HCT116 (cell line): ENCODE data around the gene RWDD4. TPM values are rescaled to one million over a fixed set of nuclear protein-coding genes. Genes with fewer than 3 reads are reported as not detected.

ENCODE experiments used
- ATAC-seq: fragments of 200-7000 bp; cut with Tn5 transposase; 2 replicates; pipeline ENCODE4 v1.9.1; 2020; ENCODE audit warnings: mild to moderate bottlenecking, moderate library complexity
- BruUV-seq: library from RNA; stranded (reverse); fragments of 400-500 nt; replicated peaks from 2 replicates; lab custom pipeline; 2021; lab: Mats Ljungman, UMichigan
- CTCF ChIA-PET: fragments of 300-600 bp; sonication (Branson Sonifier 250); formaldehyde crosslinking; loops from one replicate; lab custom pipeline; 2021; ENCODE audit warnings: antibody characterized with exemption; lab: Charles Lee
- POLR2A ChIA-PET: fragments of 300-600, 350-600 bp; sonication (Branson Sonifier 250); formaldehyde crosslinking; loops from one replicate; lab custom pipeline; 2021; ENCODE audit warnings: antibody characterized with exemption; lab: Charles Lee
- RAD21 ChIA-PET, 2 experiments: fragments of 300-600 bp; sonication (Branson Sonifier 250); formaldehyde crosslinking; loops; one replicate each; lab custom pipeline; 2023; ENCODE audit warnings: low total read pairs in 2 of 2; ENCODE audit not compliant: uncharacterized antibody in 2 of 2, unreplicated experiment in 2 of 2, low non-redundant PET in 1 of 2; lab: Charles Lee
- DNase-seq: peaks from one replicate; pipeline ENCODE4 v3.0.0-alpha.2; 2010; ENCODE audit warnings: low read depth, low spot score
- H2AFZ ChIP-seq: fragments of 200-600 bp; shearing (Covaris generic), sonication (generic); 2 replicates; pipeline ENCODE4 v1.6.1; 2017; ENCODE audit warnings: low read depth, mixed run types, mixed read lengths, antibody characterized with exemption, low read length; ENCODE audit not compliant: poor library complexity, severe bottlenecking
- H3K27ac ChIP-seq: 2 replicates; pipeline ENCODE4 v1.5.1; 2012; ENCODE audit warnings: low read depth, low read length
- H3K27me3 ChIP-seq: fragments of 200-600 bp; sonication (generic); 2 replicates; pipeline ENCODE4 v1.6.1; 2016; ENCODE audit warnings: mixed run types, low read length, mixed read lengths; ENCODE audit not compliant: insufficient read depth
- H3K36me3 ChIP-seq, 2 experiments: fragments of 200-500 bp in 1 of 2; fragments of 200-600 bp in 1 of 2; sonication (Bioruptor generic) in 1 of 2; sonication (generic) in 1 of 2; 2 replicates each; pipeline versions ENCODE4 v1.5.1 to v1.6.1; 2014 to 2016; ENCODE audit warnings: low read length in 2 of 2, inconsistent platforms in 1 of 2, mixed read lengths in 1 of 2, mixed run types in 1 of 2; ENCODE audit not compliant: insufficient read depth in 2 of 2, control insufficient read depth in 1 of 2
- H3K4me1 ChIP-seq, 2 experiments: fragments of 200-600 bp in 1 of 2; sonication (generic) in 1 of 2; 2 replicates each; pipeline versions ENCODE4 v1.5.1 to v1.6.1; 2012 to 2017; ENCODE audit warnings: low read length in 2 of 2, inconsistent platforms in 1 of 2, mild to moderate bottlenecking in 1 of 2, mixed read lengths in 1 of 2, mixed run types in 1 of 2, moderate library complexity in 1 of 2; ENCODE audit not compliant: insufficient read depth in 2 of 2, control insufficient read depth in 1 of 2
- H3K4me2 ChIP-seq: fragments of 200-600 bp; sonication (generic); 2 replicates; pipeline ENCODE4 v1.6.1; 2017; ENCODE audit warnings: mixed run types, low read length, mixed read lengths
- H3K4me3 ChIP-seq, 2 experiments: fragments of 200-600 bp in 1 of 2; sonication (generic) in 1 of 2; replicated peaks in 1 of 2; 2 replicates each; pipeline ENCODE4 v1.5.1; 2011 to 2016; ENCODE audit warnings: low read length in 2 of 2, control low read depth in 1 of 2, low read depth in 1 of 2, mild to moderate bottlenecking in 1 of 2, mixed read lengths in 1 of 2, mixed run types in 1 of 2
- H3K79me2 ChIP-seq: fragments of 200-600 bp; sonication (generic); 2 replicates; pipeline ENCODE4 v1.6.1; 2017; ENCODE audit warnings: mild to moderate bottlenecking, mixed run types, low read length, moderate library complexity, mixed read lengths; ENCODE audit not compliant: insufficient read depth
- H3K9ac ChIP-seq: fragments of 200-600 bp; sonication (generic); 2 replicates; pipeline ENCODE4 v1.6.1; 2016; ENCODE audit warnings: low read length, mixed read lengths
- H3K9me2 ChIP-seq: fragments of 200-600 bp; sonication (generic), shearing (Covaris generic); 2 replicates; pipeline ENCODE4 v1.6.1; 2017; ENCODE audit warnings: mixed run types, mild to moderate bottlenecking, moderate library complexity; ENCODE audit not compliant: insufficient read depth
- H3K9me3 ChIP-seq, 2 experiments: fragments of 200-500 bp in 1 of 2; fragments of 200-600 bp in 1 of 2; sonication (Bioruptor generic) in 1 of 2; sonication (generic) in 1 of 2; 2 replicates each; pipeline ENCODE4 v1.6.1; 2014 to 2017; ENCODE audit warnings: low read length in 2 of 2, mixed read lengths in 2 of 2, inconsistent platforms in 1 of 2, low read depth in 1 of 2, mild to moderate bottlenecking in 1 of 2, mixed run types in 1 of 2, moderate library complexity in 1 of 2; ENCODE audit not compliant: control insufficient read depth in 1 of 2, insufficient read depth in 1 of 2
- H4K20me1 ChIP-seq: fragments of 200-600 bp; sonication (generic), shearing (Covaris generic); 2 replicates; pipeline ENCODE4 v1.6.1; 2017; ENCODE audit warnings: mixed run types, mild to moderate bottlenecking, moderate library complexity; ENCODE audit not compliant: insufficient read depth
- CBX3 ChIP-seq: IDR thresholded peaks from 2 replicates; pipeline ENCODE4 v1.6.1; 2012; ENCODE audit warnings: low read depth
- EGR1 ChIP-seq: IDR thresholded peaks from 2 replicates; pipeline ENCODE4 v1.6.1; 2012; ENCODE audit warnings: low read depth
- ELF1 ChIP-seq: IDR thresholded peaks from 2 replicates; pipeline ENCODE4 v1.6.1; 2012; ENCODE audit warnings: low read depth, borderline replicate concordance
- EZH2phosphoT487 ChIP-seq: fragments of 200-600 bp; IDR thresholded peaks from 2 replicates; pipeline ENCODE4 v1.6.1; 2018; ENCODE audit warnings: antibody characterized with exemption, borderline replicate concordance
- FOSL1 ChIP-seq: IDR thresholded peaks from 2 replicates; pipeline ENCODE4 v1.6.1; 2012; ENCODE audit warnings: low read depth
- JUND ChIP-seq: IDR thresholded peaks from 2 replicates; pipeline ENCODE4 v1.6.1; 2012
- POLR2A ChIP-seq: IDR thresholded peaks from 2 replicates; pipeline ENCODE4 v1.7.0; 2011; ENCODE audit warnings: borderline replicate concordance; ENCODE audit not compliant: insufficient read depth, insufficient read length; ENCODE audit errors: extremely low read depth
- RAD21 ChIP-seq: IDR thresholded peaks from 2 replicates; pipeline ENCODE4 v1.6.1; 2012; ENCODE audit warnings: low read depth, mild to moderate bottlenecking
- SP1 ChIP-seq: IDR thresholded peaks from 2 replicates; pipeline ENCODE4 v1.6.1; 2012; ENCODE audit warnings: low read depth
- TCF7L2 ChIP-seq: IDR thresholded peaks from 2 replicates; pipeline ENCODE4 v1.7.0; 2011; ENCODE audit warnings: borderline replicate concordance, inconsistent platforms; ENCODE audit not compliant: insufficient read depth, insufficient read length; ENCODE audit errors: extremely low read depth
- ZNF274 ChIP-seq: fragments of 200-500 bp; sonication (Bioruptor generic); IDR thresholded peaks from 2 replicates; pipeline ENCODE4 v1.6.1; 2014; ENCODE audit warnings: mild to moderate bottlenecking, low read depth, low read length, inconsistent platforms
- intact Hi-C: fragments of 100-400 bp; cut with micrococcal nuclease; formaldehyde crosslinking; loops from 2 replicates; pipeline ENCODE4 v1.10.0; 2022
- total RNA-seq: library from RNA; stranded (reverse); gene quantifications from one replicate; pipeline ENCODE4 v1.2.1, GENCODE V29; 2021; ENCODE audit not compliant: unreplicated experiment
- TF ChIP-seq, protein P1 (sequence below): IDR thresholded peaks from 2 replicates; pipeline ENCODE4 v1.6.1; 2012; ENCODE audit warnings: low read depth
- TF ChIP-seq, protein P2 (sequence below), 3 experiments: fragments of 200-600 bp in 1 of 3; sonication (generic) in 1 of 3; IDR thresholded peaks in 2 of 3; conservative IDR thresholded peaks in 1 of 3; 2 replicates each; pipeline ENCODE4 v1.5.1; 2012 to 2017; ENCODE audit warnings: low read depth in 2 of 3, low read length in 2 of 3, antibody characterized with exemption in 1 of 3, borderline replicate concordance in 1 of 3, control low read depth in 1 of 3, mild to moderate bottlenecking in 1 of 3, mixed read lengths in 1 of 3, mixed run types in 1 of 3, moderate library complexity in 1 of 3; ENCODE audit not compliant: insufficient read depth in 1 of 3
- TF ChIP-seq, protein P3 (sequence below): IDR thresholded peaks from 2 replicates; pipeline ENCODE4 v1.6.1; 2011; ENCODE audit warnings: mild to moderate bottlenecking, low read length, moderate library complexity; ENCODE audit not compliant: insufficient replicate concordance; ENCODE audit errors: extremely low read depth

Gene RWDD4
- total RNA-seq, 1 experiment from 2014 or later, result 11.9 TPM

GRCh38 chr4:183618681-183619080 is 40.3 kb downstream of the RWDD4 start:
- Histone ChIP-seq H3K4me1 (no peaks in the 10 kb centered on the region), H3K9me2 (no peaks in the 10 kb centered on the region), H4K20me1 (no peaks in the 10 kb centered on the region), H3K79me2 (no peaks in the 10 kb centered on the region), H3K36me3 (no peaks in the 10 kb centered on the region), H3K9ac (no peak overlapping the region), H3K4me2 (no peak overlapping the region), H3K27me3 (no peaks in the 10 kb centered on the region), H3K9me3 (no peaks in the 10 kb centered on the region), H2AFZ (no peak overlapping the region), H3K4me3 (no peak overlapping the region), H3K27ac (no peak overlapping the region)
- TF ChIP-seq, protein P1, sequence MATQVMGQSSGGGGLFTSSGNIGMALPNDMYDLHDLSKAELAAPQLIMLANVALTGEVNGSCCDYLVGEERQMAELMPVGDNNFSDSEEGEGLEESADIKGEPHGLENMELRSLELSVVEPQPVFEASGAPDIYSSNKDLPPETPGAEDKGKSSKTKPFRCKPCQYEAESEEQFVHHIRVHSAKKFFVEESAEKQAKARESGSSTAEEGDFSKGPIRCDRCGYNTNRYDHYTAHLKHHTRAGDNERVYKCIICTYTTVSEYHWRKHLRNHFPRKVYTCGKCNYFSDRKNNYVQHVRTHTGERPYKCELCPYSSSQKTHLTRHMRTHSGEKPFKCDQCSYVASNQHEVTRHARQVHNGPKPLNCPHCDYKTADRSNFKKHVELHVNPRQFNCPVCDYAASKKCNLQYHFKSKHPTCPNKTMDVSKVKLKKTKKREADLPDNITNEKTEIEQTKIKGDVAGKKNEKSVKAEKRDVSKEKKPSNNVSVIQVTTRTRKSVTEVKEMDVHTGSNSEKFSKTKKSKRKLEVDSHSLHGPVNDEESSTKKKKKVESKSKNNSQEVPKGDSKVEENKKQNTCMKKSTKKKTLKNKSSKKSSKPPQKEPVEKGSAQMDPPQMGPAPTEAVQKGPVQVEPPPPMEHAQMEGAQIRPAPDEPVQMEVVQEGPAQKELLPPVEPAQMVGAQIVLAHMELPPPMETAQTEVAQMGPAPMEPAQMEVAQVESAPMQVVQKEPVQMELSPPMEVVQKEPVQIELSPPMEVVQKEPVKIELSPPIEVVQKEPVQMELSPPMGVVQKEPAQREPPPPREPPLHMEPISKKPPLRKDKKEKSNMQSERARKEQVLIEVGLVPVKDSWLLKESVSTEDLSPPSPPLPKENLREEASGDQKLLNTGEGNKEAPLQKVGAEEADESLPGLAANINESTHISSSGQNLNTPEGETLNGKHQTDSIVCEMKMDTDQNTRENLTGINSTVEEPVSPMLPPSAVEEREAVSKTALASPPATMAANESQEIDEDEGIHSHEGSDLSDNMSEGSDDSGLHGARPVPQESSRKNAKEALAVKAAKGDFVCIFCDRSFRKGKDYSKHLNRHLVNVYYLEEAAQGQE, result no peak
- TF ChIP-seq ELF1 (no peak), ZNF274 (no peak), FOSL1 (no peak), RAD21 (no peak), SP1 (no peak), EGR1 (no peak), EZH2phosphoT487 (no peak), CBX3 (no peak), TCF7L2 (no peak), JUND (no peak), POLR2A (no peak)
- TF ChIP-seq, protein P2, sequence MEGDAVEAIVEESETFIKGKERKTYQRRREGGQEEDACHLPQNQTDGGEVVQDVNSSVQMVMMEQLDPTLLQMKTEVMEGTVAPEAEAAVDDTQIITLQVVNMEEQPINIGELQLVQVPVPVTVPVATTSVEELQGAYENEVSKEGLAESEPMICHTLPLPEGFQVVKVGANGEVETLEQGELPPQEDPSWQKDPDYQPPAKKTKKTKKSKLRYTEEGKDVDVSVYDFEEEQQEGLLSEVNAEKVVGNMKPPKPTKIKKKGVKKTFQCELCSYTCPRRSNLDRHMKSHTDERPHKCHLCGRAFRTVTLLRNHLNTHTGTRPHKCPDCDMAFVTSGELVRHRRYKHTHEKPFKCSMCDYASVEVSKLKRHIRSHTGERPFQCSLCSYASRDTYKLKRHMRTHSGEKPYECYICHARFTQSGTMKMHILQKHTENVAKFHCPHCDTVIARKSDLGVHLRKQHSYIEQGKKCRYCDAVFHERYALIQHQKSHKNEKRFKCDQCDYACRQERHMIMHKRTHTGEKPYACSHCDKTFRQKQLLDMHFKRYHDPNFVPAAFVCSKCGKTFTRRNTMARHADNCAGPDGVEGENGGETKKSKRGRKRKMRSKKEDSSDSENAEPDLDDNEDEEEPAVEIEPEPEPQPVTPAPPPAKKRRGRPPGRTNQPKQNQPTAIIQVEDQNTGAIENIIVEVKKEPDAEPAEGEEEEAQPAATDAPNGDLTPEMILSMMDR (IDR thresholded peaks at IDR 0.05 in 2 of 3, conservative IDR thresholded peaks at IDR 0.05 in 1 of 3; ENCODE audit: borderline replicate concordance in 1 of 3, insufficient read depth in 1 of 3, low read depth in 2 of 3, low read length in 2 of 3), result no peak
- TF ChIP-seq, protein P3, sequence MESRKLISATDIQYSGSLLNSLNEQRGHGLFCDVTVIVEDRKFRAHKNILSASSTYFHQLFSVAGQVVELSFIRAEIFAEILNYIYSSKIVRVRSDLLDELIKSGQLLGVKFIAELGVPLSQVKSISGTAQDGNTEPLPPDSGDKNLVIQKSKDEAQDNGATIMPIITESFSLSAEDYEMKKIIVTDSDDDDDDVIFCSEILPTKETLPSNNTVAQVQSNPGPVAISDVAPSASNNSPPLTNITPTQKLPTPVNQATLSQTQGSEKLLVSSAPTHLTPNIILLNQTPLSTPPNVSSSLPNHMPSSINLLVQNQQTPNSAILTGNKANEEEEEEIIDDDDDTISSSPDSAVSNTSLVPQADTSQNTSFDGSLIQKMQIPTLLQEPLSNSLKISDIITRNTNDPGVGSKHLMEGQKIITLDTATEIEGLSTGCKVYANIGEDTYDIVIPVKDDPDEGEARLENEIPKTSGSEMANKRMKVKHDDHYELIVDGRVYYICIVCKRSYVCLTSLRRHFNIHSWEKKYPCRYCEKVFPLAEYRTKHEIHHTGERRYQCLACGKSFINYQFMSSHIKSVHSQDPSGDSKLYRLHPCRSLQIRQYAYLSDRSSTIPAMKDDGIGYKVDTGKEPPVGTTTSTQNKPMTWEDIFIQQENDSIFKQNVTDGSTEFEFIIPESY, result no peak
- POLR2A ChIA-PET, result no interaction called here
- CTCF ChIA-PET, result no interaction called here
- DNase-seq, result no peak
- ATAC-seq, result no peak
- BruUV-seq, result no TSS peak
- RAD21 ChIA-PET, result no interaction called here
- intact Hi-C loops, result no loop called here
